Neural cell (in vitro differentiated cells): ENCODE results near the gene SYK. TPM values are rescaled to one million over a fixed set of nuclear protein-coding genes. Genes with fewer than 3 reads are reported as not detected.

Source experiments
- H2AFZ ChIP-seq: fragments of 200-600, 300-800 bp; sonication (generic), shearing (Covaris generic); 2 replicates; pipeline ENCODE4 v1.6.0; 2014; ENCODE audit warnings: low read depth, mild to moderate bottlenecking, antibody characterized with exemption, low read length, moderate library complexity
- H3F3A ChIP-seq: fragments of 200-600 bp; shearing (Covaris generic); 2 replicates; pipeline ENCODE4 v1.6.1; 2016; ENCODE audit warnings: mild to moderate bottlenecking, moderate library complexity, mixed read lengths, antibody characterized with exemption, low read length; ENCODE audit not compliant: insufficient read depth, poor library complexity, severe bottlenecking
- H3K27ac ChIP-seq: fragments of 200-600, 300-800 bp; sonication (generic), shearing (Covaris generic); 2 replicates; pipeline ENCODE4 v1.5.1; 2014; ENCODE audit warnings: mild to moderate bottlenecking, low read length, moderate library complexity
- H3K27me3 ChIP-seq: fragments of 300-800, 200-600 bp; sonication (generic), shearing (Covaris generic); 2 replicates; pipeline ENCODE4 v1.6.0; 2014; ENCODE audit warnings: mild to moderate bottlenecking, low read depth, low read length, moderate library complexity; ENCODE audit not compliant: insufficient read depth
- H3K36me3 ChIP-seq: fragments of 300-800, 200-600 bp; sonication (generic), shearing (Covaris generic); 2 replicates; pipeline ENCODE4 v1.5.1; 2014; ENCODE audit warnings: mild to moderate bottlenecking, antibody characterized with exemption, low read length, moderate library complexity; ENCODE audit not compliant: insufficient read depth
- H3K4me2 ChIP-seq: fragments of 300-800, 200-600 bp; sonication (generic), shearing (Covaris generic); 2 replicates; pipeline ENCODE4 v1.6.0; 2014; ENCODE audit warnings: mild to moderate bottlenecking, low read length
- H3K4me3 ChIP-seq: fragments of 300-800, 200-600 bp; sonication (generic), shearing (Covaris generic); 2 replicates; pipeline ENCODE4 v1.5.1; 2014; ENCODE audit warnings: mild to moderate bottlenecking, low read length, moderate library complexity
- H3K79me2 ChIP-seq: fragments of 200-600 bp; shearing (Covaris generic); replicated peaks from 2 replicates; pipeline ENCODE4 v1.6.0; 2014; ENCODE audit warnings: mild to moderate bottlenecking, low read length, moderate library complexity; ENCODE audit not compliant: insufficient read depth
- H3K9ac ChIP-seq: fragments of 300-800, 200-600 bp; sonication (generic), shearing (Covaris generic); 2 replicates; pipeline ENCODE4 v1.6.1; 2016; ENCODE audit warnings: mild to moderate bottlenecking, low read length, mixed read lengths
- H3K9me2 ChIP-seq: fragments of 200-600 bp; shearing (Covaris generic); 2 replicates; pipeline ENCODE4 v1.6.1; 2016; ENCODE audit warnings: mild to moderate bottlenecking, low read length, mixed read lengths; ENCODE audit not compliant: insufficient read depth
- H3K9me3 ChIP-seq: fragments of 200-600, 300-800 bp; sonication (generic), shearing (Covaris generic); 2 replicates; pipeline ENCODE4 v1.6.1; 2016; ENCODE audit warnings: mild to moderate bottlenecking, mixed run types, low read length, moderate library complexity, mixed read lengths
- H4K20me1 ChIP-seq: fragments of 200-600 bp; shearing (Covaris generic); 2 replicates; pipeline ENCODE4 v1.6.1; 2016; ENCODE audit warnings: mild to moderate bottlenecking, mixed run types; ENCODE audit not compliant: insufficient read depth
- CTCF ChIP-seq: fragments of 450-650 bp; IDR thresholded peaks from 2 replicates; pipeline ENCODE4 v1.5.1; 2014; ENCODE audit warnings: antibody characterized with exemption, mild to moderate bottlenecking, moderate library complexity; ENCODE audit not compliant: poor library complexity, severe bottlenecking
- EP300 ChIP-seq: fragments of 450-650 bp; conservative IDR thresholded peaks from 2 replicates; pipeline ENCODE4 v1.6.1; 2014; ENCODE audit warnings: antibody characterized with exemption, mild to moderate bottlenecking, moderate library complexity; ENCODE audit not compliant: poor library complexity, severe bottlenecking
- EZH2 ChIP-seq: fragments of 200-600, 300-800 bp; shearing (Covaris generic), sonication (generic); IDR thresholded peaks from 2 replicates; pipeline ENCODE4 v1.6.1; 2014; ENCODE audit warnings: antibody characterized with exemption, low read length, borderline replicate concordance, mild to moderate bottlenecking; ENCODE audit not compliant: insufficient read depth, poor library complexity, severe bottlenecking
- MXI1 ChIP-seq: fragments of 450-650 bp; conservative IDR thresholded peaks from 2 replicates; pipeline ENCODE4 v1.6.1; 2014; ENCODE audit warnings: antibody characterized with exemption, mild to moderate bottlenecking; ENCODE audit not compliant: poor library complexity, severe bottlenecking
- POLR2AphosphoS5 ChIP-seq: IDR thresholded peaks from 2 replicates; pipeline ENCODE4 v1.6.1; 2012
- RAD21 ChIP-seq: fragments of 450-650 bp; conservative IDR thresholded peaks from 2 replicates; pipeline ENCODE4 v1.6.1; 2014; ENCODE audit warnings: antibody characterized with exemption, mild to moderate bottlenecking, moderate library complexity
- REST ChIP-seq: IDR thresholded peaks from 2 replicates; pipeline ENCODE4 v1.6.1; 2012; ENCODE audit warnings: borderline replicate concordance
- SMC3 ChIP-seq: fragments of 450-650 bp; conservative IDR thresholded peaks from 2 replicates; pipeline ENCODE4 v1.6.1; 2014; ENCODE audit warnings: antibody characterized with exemption, mild to moderate bottlenecking, moderate library complexity; ENCODE audit not compliant: poor library complexity
- TAF1 ChIP-seq: IDR thresholded peaks from 2 replicates; pipeline ENCODE4 v1.6.1; 2012; ENCODE audit warnings: low read depth
- polyA plus RNA-seq: library from polyadenylated mRNA; depleted of rRNA; stranded (reverse); fragments of >200 nt; gene quantifications from 2 replicates; pipeline ENCODE4 v1.2.3, GENCODE V29; 2014

SYK gene
- polyA plus RNA-seq, 1 donor from 2014 or later = not detected

- Histone ChIP-seq H3K9me2 (no peaks in the 10 kb centered on the region), H3K79me2 (no peaks in the 10 kb centered on the region), H3K9me3 (no peaks in the 10 kb centered on the region), H3K36me3 (no peaks in the 10 kb centered on the region), H3K27ac (no peak overlapping the region), H3K4me2 (no peak overlapping the region), H3K9ac (no peak overlapping the region), H3K27me3 (no peaks in the 10 kb centered on the region), H3K4me3 (no peak overlapping the region), H3F3A (no peaks in the 10 kb centered on the region), H4K20me1 (no peaks in the 10 kb centered on the region), H2AFZ (no peak overlapping the region)
- TF ChIP-seq POLR2AphosphoS5 = no peak
- no peak for TF ChIP-seq TAF1
- no peak for TF ChIP-seq MXI1
- no peak for TF ChIP-seq EZH2
These were observed 114.6 kb downstream of the SYK start for GRCh38 chr9:90916147-90916734.

- no peak for TF ChIP-seq POLR2AphosphoS5
- TF ChIP-seq REST = no peak
- no peak for TF ChIP-seq EP300
- no peak for TF ChIP-seq EZH2
- TF ChIP-seq SMC3 = no peak
- no peak for TF ChIP-seq MXI1
- no peak for TF ChIP-seq RAD21
- TF ChIP-seq CTCF = no peak
- TF ChIP-seq TAF1 = no peak
- Histone ChIP-seq H3K9ac (no peak overlapping the region), H4K20me1 (no peaks in the 10 kb centered on the region), H3F3A (no peaks in the 10 kb centered on the region), H2AFZ (no peak overlapping the region), H3K4me3 (no peak overlapping the region), H3K9me2 (no peaks in the 10 kb centered on the region), H3K9me3 (no peaks in the 10 kb centered on the region), H3K4me2 (no peak overlapping the region), H3K79me2 (no peaks in the 10 kb centered on the region), H3K27me3 (no peaks in the 10 kb centered on the region), H3K36me3 (no peaks in the 10 kb centered on the region), H3K27ac (no peak overlapping the region)
These were observed 118.3 kb downstream of the SYK start for GRCh38 chr9:90919883-90920282.

GRCh38 chr9:90921104-90921503 is 119.5 kb downstream of the SYK start:
- no peak overlapping the region for H3K4me3 ChIP-seq
- no peak overlapping the region for H2AFZ ChIP-seq
- no peaks in the 10 kb centered on the region for H3K9me2 ChIP-seq
- no peak for TF ChIP-seq SMC3
- no peak for TF ChIP-seq RAD21
- no peak for TF ChIP-seq POLR2AphosphoS5
- TF ChIP-seq REST = no peak
- no peak for TF ChIP-seq EZH2
- TF ChIP-seq MXI1 = no peak
- no peak for TF ChIP-seq TAF1
- no peak for TF ChIP-seq EP300
- TF ChIP-seq CTCF = no peak
- no peaks in the 10 kb centered on the region for H3K36me3 ChIP-seq
- H3K9me3 ChIP-seq = no peaks in the 10 kb centered on the region
- H4K20me1 ChIP-seq = no peaks in the 10 kb centered on the region
- no peaks in the 10 kb centered on the region for H3K27me3 ChIP-seq
- H3F3A ChIP-seq = no peaks in the 10 kb centered on the region
- H3K9ac ChIP-seq = no peak overlapping the region
- H3K79me2 ChIP-seq = no peaks in the 10 kb centered on the region
- H3K4me2 ChIP-seq = no peak overlapping the region
- H3K27ac ChIP-seq = no peak overlapping the region
